Adipocyte (in vitro differentiated cells): ENCODE measurements around the gene SFSWAP.

Source experiments
- DNase-seq: peaks from one replicate; pipeline ENCODE4 v3.0.0-alpha.2; 2015; ENCODE audit warnings: low read depth
- H3K27me3 ChIP-seq: replicated peaks from 2 replicates; pipeline ENCODE4 v1.7.0; 2013; ENCODE audit warnings: mild to moderate bottlenecking, low read length, moderate library complexity; ENCODE audit not compliant: control insufficient read depth, insufficient read depth
- H3K36me3 ChIP-seq: 2 replicates; pipeline ENCODE4 v1.7.0; 2013; ENCODE audit warnings: low read length, mild to moderate bottlenecking, moderate library complexity; ENCODE audit not compliant: control insufficient read depth, insufficient read depth, severe bottlenecking
- H3K4me1 ChIP-seq: 2 replicates; pipeline ENCODE4 v1.7.0; 2013; ENCODE audit warnings: mild to moderate bottlenecking, low read length, moderate library complexity; ENCODE audit not compliant: control insufficient read depth, insufficient read depth
- H3K4me3 ChIP-seq: 2 replicates; pipeline ENCODE4 v1.7.0; 2013; ENCODE audit warnings: mild to moderate bottlenecking, low read length, moderate library complexity
- H3K9ac ChIP-seq: 2 replicates; pipeline ENCODE4 v1.7.0; 2013; ENCODE audit warnings: mild to moderate bottlenecking, low read length, moderate library complexity
- H3K9me3 ChIP-seq: 2 replicates; pipeline ENCODE4 v1.7.0; 2013; ENCODE audit warnings: mild to moderate bottlenecking, low read length, moderate library complexity; ENCODE audit not compliant: control insufficient read depth

The SFSWAP gene

DNA sequence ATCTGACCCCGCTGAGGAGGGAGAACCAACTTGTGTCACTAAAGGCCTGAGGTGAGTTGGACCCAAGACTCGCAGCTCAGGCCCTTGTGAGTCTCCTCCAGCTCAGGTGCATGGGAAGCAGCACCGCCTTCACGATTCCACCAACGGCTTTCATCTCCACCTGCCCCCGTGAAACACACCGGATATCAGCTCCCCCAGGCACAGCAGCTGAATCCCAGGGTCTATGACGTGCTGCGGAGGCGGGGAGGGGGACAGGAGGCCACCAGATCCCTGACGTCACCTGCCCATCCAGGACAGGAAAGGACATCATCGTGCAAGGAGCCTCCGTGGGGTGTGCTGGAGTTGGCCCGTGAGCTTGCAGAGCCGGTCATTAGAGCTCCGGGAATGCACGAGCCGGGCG is 18.5 kb upstream of the SFSWAP start:
- Histone ChIP-seq H3K36me3 (no peaks in the 10 kb centered on the region), H3K9me3 (no peaks in the 10 kb centered on the region), H3K27me3 (peaks cover 37% of the 10 kb centered on the region), H3K4me3 (no peak overlapping the region), H3K4me1 (no peaks in the 10 kb centered on the region), H3K9ac (no peak overlapping the region)
- DNase-seq: no peak

DNA sequence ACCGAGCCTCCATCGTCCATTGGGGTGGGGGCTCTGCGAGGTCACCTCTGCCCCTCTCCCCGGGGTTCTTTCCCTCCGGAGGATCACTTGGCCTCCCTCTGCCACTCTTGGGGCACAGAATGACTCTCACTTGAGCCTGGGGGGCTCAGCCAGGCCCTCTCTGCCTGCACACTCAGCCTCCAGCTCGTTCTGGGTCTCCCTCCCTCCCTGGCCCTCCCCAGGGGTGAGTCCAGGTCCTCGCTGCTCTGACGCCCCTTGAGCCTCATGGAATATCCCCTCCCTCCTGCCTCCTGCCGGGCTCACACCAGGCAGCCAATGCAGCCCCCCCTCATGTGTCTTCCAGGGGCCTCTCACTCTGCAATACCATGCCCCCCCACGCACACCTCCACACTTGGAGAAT is 17.7 kb upstream of the SFSWAP start:
- H3K4me1 ChIP-seq: no peaks in the 10 kb centered on the region
- H3K9me3 ChIP-seq: no peaks in the 10 kb centered on the region
- no peak overlapping the region for H3K9ac ChIP-seq
- H3K27me3 ChIP-seq: peaks cover 34% of the 10 kb centered on the region
- H3K4me3 ChIP-seq: no peak overlapping the region
- H3K36me3 ChIP-seq: no peaks in the 10 kb centered on the region
- DNase-seq: no peak

DNA sequence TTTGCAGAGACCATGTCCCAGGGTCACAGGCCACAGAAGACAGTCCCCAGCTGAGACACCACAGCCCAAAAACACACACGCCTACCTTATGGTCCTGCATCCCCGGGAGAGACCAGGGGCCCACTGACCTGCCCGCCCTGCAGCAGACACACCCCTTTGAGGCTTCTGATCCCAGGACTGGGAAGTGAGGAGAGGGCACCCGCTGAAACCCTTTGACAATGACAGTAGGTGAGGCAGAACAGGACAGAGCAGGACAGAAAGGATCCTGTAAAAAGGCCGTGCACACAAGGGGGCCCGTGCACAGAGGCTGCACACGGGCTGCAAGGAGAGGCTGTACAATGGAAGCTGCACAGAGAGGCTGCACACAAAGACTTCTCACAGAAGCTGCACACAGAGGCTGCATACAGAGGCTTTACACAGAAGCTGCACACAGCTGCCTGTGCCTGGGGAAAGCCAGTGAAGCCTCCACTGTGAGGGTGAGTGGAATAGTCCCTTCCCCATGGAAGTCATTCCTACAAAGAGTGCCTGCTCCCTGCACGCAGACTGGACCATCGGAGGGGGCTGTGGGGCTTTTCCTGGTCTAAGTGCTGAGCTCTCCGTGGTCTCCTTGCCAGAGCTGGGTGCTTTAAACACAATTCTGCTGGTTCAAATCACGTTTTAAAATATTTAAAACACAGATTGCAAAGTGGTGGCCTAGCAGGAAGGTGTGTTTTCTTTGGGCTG is 16.6 kb upstream of the SFSWAP start:
- no peaks in the 10 kb centered on the region for H3K36me3 ChIP-seq
- no peaks in the 10 kb centered on the region for H3K9me3 ChIP-seq
- no peak overlapping the region for H3K4me3 ChIP-seq
- H3K9ac ChIP-seq: no peak overlapping the region
- DNase-seq: no peak
- peaks cover 3% of the 10 kb centered on the region for H3K4me1 ChIP-seq
- peaks cover 33% of the 10 kb centered on the region for H3K27me3 ChIP-seq

DNA sequence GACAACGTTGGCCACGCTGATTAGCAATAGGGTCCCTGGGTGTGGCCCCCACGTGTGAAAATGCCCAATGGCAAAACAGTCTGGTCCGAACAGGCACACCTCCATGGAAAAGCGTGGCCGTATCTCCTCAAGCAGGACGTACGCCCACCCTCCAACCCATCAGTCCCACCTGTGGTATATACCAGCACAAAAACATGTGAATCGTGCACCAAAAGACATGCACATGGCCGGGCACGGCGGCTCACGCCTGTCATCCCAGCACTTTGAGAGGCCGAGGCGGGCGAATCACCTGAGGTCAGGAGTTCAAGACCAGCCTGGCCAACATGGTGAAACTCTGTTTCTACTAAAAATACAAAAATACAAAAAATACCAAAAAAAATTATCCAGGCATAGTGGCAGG is 14.9 kb upstream of the SFSWAP start:
- Histone ChIP-seq H3K9ac (no peak overlapping the region), H3K4me1 (peaks cover 4% of the 10 kb centered on the region), H3K36me3 (no peaks in the 10 kb centered on the region), H3K4me3 (no peak overlapping the region), H3K9me3 (no peaks in the 10 kb centered on the region), H3K27me3 (peaks cover 25% of the 10 kb centered on the region)
- no peak for DNase-seq

DNA sequence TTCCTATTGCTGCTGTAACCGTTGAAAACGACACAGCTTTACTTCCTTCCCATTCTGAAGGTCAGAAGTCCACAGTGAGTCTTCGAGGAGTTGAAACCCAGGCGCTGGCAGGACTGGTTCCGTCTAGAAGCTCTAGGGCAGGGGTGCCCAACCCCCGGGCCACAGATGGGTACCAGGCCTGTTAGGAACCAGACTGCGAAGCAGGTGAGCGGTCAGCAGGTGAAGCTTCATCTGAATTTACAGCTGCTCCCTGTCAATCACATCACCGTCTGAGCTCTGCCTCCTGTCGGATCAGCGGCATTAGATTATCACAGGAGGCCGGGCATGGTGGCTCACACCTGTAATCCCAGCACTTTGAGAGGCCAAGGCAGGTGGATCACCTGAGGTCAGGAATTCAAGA is 12.6 kb upstream of the SFSWAP start:
- Histone ChIP-seq H3K9ac (no peak overlapping the region), H3K27me3 (peaks cover 13% of the 10 kb centered on the region), H3K9me3 (peaks cover 3% of the 10 kb centered on the region), H3K4me1 (peaks cover 4% of the 10 kb centered on the region), H3K36me3 (no peaks in the 10 kb centered on the region), H3K4me3 (no peak overlapping the region)
- no peak for DNase-seq

DNA sequence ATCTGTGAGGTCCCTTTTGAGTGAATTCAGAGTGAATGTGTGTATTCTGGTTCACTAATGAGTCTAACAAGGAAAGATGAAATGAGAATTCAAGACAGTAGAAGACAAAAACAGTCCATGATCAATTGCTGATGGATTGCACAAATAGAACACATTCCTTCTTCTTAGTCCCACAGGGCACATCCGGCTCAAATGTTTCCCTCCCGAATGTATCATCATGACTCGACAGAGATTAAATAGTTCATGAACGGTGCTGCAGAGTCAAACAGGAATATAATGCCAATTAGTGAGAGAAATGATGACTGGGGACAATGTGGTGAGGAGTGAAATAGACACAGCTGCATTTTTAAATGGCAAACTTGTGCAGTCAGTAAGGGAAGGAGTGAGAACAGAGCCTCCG is 11.5 kb upstream of the SFSWAP start:
- H3K9me3 ChIP-seq: peaks cover 14% of the 10 kb centered on the region
- no peak overlapping the region for H3K9ac ChIP-seq
- no peak for DNase-seq
- H3K36me3 ChIP-seq: no peaks in the 10 kb centered on the region
- peaks cover 4% of the 10 kb centered on the region for H3K4me1 ChIP-seq
- H3K27me3 ChIP-seq: peaks cover 4% of the 10 kb centered on the region
- no peak overlapping the region for H3K4me3 ChIP-seq

DNA sequence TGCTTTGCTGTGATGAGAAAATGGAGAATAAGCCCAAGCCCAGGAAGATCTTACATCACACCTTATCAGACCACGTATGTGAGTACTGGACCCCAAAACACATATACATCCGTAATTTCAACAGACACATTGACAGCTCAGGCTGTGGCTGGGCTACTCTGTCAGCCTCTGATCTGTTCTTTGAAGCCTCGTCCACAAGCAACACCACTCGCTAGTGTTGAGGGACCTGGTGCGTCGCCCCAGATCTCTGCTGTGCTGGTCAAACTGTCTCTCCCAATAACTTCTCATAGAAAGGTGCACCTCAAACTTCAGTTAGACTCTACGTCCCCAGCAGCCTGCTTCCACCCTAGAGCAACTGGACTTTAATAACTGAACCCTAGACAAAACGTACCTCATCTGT is 10.6 kb upstream of the SFSWAP start:
- Histone ChIP-seq H3K4me3 (no peak overlapping the region), H3K4me1 (peaks cover 4% of the 10 kb centered on the region), H3K27me3 (peaks cover 3% of the 10 kb centered on the region), H3K36me3 (no peaks in the 10 kb centered on the region), H3K9ac (no peak overlapping the region), H3K9me3 (peaks cover 21% of the 10 kb centered on the region)
- DNase-seq: no peak

DNA sequence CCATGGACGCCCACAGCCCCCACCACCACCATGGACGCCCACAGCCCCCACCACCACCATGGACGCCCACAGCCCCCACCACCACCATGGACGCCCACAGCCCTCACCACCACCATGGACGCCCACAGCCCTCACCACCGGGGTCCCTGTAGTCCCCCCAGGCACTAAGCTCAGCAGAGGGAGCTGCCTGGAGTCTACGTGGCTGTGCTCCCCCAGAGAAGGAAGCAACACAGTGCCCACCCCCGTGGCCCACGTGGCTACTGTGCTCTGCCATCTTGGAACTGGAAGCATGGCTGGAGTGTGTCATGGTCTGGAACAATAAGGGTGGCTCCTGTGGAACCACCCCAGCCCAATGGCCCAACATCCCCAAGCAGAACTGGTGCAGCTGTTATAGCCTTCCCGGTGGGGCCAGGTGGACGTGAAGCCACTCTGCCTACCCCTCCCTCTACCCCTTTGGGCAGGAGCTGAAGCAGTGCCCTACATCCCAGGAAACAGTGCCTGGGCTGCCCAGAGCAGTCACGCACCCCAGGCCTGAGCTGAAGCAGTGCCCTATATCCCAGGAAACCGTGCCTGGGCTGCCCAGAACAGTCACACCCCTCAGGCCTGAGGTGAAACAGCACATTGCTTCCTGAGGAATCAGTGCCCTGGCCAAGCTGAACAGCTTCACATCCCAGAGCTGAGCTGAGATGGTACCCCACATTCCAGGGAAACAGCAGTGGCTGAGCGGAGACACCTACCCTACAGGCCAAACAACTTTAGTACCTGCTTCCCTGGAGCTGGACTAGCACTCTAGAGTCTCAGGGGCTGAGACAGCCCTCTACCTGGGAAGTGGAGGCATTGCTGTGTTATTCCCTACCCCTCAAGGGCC is 9.0 kb upstream of the SFSWAP start:
- Histone ChIP-seq H3K4me3 (no peak overlapping the region), H3K9me3 (peaks cover 25% of the 10 kb centered on the region), H3K27me3 (no peaks in the 10 kb centered on the region), H3K9ac (no peak overlapping the region), H3K4me1 (peaks cover 4% of the 10 kb centered on the region), H3K36me3 (no peaks in the 10 kb centered on the region)
- DNase-seq: no peak

DNA sequence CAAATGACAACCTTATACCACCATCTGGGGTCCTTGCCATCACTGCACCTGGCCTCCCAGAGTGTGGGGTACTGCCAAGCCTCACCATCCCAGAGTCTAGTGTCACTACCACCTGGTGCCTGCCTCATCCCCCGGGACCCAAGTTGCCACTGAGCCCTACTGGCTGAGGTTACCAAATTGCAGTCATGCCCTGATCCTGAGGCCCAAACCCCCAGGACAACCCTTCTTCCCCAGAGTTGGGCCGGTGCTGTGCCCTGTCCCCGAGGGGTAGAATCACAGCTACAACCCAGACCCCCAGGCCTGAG is 8.4 kb upstream of the SFSWAP start:
- H3K36me3 ChIP-seq: no peaks in the 10 kb centered on the region
- no peaks in the 10 kb centered on the region for H3K27me3 ChIP-seq
- H3K4me3 ChIP-seq: no peak overlapping the region
- peaks cover 4% of the 10 kb centered on the region for H3K4me1 ChIP-seq
- peaks cover 25% of the 10 kb centered on the region for H3K9me3 ChIP-seq
- no peak for DNase-seq
- H3K9ac ChIP-seq: no peak overlapping the region

DNA sequence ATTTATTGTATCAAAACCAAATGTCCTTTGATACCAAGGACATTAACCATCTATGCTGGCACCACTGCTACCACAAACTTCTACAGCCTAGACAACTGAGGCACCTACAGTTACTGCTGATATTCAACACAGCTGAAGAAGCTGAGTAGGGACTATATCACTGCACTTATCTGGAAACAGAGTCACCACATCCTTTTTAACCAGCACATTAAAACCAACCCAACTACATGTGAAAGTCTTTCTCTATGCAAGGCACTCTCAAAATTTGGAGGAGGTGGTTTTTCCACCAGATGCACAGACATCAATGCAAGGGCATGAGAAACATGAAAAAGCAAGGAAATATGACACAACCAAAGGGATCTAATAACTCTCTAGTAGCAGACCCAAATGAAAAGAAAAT is 7.7 kb upstream of the SFSWAP start:
- Histone ChIP-seq H3K4me1 (peaks cover 4% of the 10 kb centered on the region), H3K27me3 (no peaks in the 10 kb centered on the region), H3K9me3 (peaks cover 25% of the 10 kb centered on the region), H3K9ac (no peak overlapping the region), H3K36me3 (no peaks in the 10 kb centered on the region), H3K4me3 (no peak overlapping the region)
- no peak for DNase-seq

DNA sequence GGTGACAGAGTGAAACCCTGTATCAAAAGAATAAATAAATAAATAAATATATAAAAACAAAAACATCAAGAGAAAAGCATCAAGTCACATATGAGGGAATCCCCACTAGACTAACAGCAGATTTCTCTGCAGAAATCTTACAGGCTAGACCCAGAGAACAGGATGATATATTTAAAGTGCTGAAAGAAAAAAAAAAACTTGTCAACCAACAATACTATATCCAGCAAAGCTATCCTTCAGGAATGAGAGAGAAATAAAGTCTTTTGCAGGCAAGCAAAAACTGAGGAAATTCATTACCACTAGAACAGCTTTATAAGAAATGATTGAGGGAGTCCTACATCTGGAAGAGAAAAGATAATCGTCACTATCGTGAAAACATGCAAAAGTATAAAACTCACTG is 6.4 kb upstream of the SFSWAP start:
- Histone ChIP-seq H3K9me3 (peaks cover 25% of the 10 kb centered on the region), H3K4me1 (no peaks in the 10 kb centered on the region), H3K9ac (no peak overlapping the region), H3K36me3 (no peaks in the 10 kb centered on the region), H3K4me3 (no peak overlapping the region), H3K27me3 (no peaks in the 10 kb centered on the region)
- DNase-seq: no peak
